Stimulated activated CD4-positive, alpha-beta T cell treated with anti-CD3 and anti-CD28 coated beads, Interleukin-12 subunit alpha, Interleukin-12 subunit beta, amount 100 ng/mL, for 24 hours (primary cell): ENCODE measurements around the gene FBXL4.

Source experiments
- DNase-seq, 2 experiments: peaks; one replicate each; pipeline ENCODE4 v3.0.0-alpha.2; 2020; ENCODE audit warnings: low read depth in 2 of 2

Gene FBXL4

DNA sequence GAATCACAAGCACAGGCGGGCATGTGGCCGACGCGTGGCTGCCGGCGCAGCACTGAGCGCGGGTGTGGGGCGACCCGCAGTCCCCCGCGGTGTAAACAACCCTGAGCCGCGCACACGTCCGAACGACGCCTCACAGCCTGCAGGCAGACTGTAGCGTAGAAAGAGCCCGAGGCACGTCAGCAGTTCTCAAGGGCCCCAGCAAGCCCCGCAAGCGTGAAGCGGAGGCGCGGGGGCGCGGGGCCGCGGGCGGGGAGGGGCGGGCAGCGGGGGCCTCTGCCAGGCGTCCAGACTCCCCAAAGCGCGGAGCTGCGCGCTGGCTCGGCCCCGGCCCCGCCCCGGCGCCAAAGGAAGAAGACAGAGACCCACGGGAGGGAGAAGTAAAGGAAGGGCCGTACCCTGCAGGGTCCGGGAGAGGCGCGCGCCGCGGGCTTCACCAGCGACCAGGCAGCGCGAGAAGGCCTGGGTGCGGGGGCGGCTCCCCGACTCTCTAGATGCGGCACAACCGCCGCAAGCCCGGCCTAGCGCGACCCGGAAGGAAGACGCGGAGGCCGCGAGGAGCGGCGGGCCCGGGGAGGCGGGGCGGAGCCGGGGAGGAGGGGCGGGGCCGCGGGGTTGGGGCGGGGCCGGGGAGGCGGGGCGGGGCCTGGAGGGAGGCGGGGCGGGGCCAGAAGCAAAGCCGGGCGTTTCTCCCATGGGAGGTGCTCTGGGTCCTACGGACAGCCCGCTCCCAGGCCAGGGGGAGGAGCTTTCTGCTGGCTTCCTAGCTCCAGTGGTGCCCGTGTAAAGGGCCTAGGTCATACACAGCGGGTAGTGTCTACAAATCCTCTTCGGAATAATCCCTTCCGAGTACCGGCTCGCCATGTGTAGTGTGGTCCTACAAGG, at the start of gene FBXL4:
Gene FBXL4, minus strand, starts transcription at position 536 of the 882 bp plus-strand sequence. CDS start 20,958 bp downstream, outside the sequence.
- peak; percentile 69 to 76 for DNase-seq

DNA sequence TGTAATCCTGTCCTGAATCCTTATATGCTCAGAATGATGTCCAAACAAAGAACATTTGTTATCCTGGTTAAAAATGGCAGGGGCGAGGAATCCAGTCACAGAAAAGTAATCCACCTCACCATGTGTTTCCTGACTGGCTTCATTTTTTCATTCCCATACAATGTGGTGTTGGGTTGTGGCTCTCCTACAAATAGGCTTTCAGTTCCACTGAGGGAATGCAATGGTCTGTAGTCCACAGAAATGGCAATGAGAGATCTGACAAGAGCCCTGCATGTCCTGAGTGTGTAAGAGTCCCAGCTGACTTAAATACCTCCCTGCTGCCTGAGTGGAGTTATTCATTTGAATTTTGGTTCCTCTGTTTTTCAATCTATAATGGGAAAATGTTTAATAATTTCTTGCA, 47.4 kb upstream of the FBXL4 start:
- no peak for DNase-seq

- DNase-seq = no peak
Measured at GRCh38 chr6:98992535-98992934, 44.8 kb upstream of the FBXL4 start.

GRCh38 chr6:98986071-98986615, 38.4 kb upstream of the FBXL4 start:
- no peak for DNase-seq

DNA sequence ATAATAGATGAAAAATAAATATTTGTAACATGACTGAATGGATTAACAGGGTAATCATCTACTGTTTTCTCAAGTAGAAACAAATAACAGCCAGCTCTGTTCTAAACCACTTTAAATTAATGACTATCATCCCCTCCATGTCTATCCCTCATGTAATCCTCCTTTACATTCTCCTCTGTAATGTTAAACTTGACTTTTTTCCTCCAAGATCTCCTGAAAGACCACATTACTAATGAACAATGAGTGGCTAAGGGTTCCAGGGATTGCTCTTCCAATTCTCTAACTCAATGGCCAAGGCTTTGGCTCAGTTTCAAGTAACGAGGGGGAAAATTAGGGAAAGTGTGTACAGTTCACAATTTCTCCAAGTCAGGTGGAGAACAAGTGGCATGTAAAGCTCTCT, 37.6 kb upstream of the FBXL4 start:
- DNase-seq = no peak

DNA sequence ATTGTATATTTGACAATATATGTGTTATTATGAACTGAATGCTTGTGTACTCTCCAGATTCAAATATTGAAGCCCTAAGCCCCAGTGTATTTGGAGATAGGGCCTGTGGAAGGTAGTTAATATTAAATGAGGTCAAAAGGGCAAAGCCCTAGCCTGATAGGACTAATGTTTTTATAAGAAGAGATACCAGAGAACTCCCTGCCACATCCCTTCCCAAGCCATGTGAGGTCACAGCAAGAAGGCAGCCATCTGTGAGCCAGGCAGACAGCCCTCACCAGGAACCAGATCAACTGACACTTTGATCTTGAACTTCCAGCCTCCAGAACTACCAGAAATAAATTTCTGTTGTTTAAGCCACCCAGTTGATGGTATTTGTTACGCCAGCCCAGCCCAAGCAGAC, 36.4 kb upstream of the FBXL4 start:
- no peak for DNase-seq

DNA sequence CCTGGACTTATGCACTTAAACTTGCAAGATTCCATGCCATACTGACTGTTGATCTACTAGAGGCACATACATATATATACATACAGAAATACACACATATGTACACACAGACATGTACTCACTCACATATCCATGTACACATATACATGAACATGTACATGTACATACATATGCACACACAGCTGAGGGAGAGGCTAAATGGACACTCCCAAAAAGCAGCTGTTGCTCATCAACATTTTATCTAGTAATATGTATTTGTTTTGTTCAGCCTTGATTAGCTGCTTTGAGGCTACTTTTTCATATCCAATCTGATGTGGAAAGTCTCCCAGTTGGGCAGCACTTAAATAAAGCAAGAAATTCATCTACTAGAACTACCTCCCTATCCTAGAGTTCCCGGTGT, 33.7 kb upstream of the FBXL4 start:
- no peak for DNase-seq

DNA sequence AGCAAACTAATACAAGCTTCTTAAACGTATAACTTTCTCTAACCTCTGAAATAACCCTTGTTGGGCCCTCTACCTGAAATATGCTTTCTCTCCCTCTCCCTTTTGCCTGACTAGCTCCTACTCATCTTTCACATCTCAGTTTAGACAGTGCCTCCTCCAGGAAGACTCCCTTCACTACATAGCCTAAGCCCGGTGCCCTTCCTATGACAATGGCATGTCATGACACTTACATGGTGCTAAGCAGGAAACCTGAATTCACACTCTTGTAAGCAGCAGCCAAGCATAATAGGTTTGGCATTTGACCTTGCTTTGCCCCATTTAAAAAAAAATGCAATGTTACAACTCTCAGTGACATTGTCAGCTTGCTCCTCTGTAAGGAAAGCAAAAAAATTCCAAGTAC, 33.1 kb upstream of the FBXL4 start:
- DNase-seq = no peak

DNA sequence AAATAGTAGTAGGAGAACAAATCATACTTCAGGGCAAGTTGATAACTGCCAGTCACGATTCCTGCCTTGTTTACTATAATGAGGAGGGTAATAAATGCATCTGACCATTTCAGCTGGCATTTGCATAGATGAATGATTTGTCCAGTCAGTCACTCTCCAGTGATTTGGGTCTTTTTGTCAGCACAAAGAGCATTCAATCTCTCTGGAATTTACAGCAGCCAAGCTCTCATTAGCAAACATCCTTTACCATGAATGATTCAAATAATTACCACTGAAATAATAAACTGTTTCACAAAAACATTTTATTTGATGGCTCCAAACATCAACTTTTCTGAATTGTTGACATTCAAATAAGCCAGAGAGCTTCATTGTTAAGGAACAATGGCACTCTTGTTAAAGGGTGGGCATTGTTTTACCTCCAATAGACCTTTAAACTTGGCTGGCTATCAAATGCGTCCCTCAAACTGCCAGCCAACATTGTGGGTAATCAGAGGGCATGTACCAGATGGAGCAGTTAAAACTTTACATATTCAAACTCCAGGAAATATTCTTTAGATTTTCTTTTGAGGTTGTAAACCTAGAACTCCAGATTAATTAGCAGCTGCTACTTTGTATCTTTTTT, 30.0 kb upstream of the FBXL4 start:
- DNase-seq = no peak

GRCh38 chr6:98976674-98977385, 29.1 kb upstream of the FBXL4 start:
- DNase-seq = no peak

- DNase-seq = no peak
Measured at GRCh38 chr6:98975421-98975820, 27.7 kb upstream of the FBXL4 start.

GRCh38 chr6:98974309-98974708, 26.6 kb upstream of the FBXL4 start:
- DNase-seq = no peak

DNA sequence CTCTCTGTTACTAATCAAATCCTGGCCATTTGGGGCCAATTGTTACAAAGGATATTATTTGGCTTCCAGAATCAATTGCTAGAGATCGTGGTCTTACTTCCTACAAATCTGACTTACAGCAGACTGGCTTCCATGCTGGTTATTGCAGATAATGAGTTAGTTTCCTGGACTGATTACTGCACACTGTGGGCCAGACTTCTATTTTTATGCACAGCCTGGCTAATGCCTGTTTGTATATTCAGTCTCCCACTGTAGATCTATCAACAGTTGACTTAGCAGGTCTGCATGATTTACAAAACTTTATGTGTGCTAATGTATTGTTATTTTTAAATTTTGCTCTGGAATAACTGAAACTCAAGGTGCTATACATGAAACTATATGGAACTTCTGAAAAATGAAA, 25.8 kb upstream of the FBXL4 start:
- no peak for DNase-seq

- no peak for DNase-seq
Measured at GRCh38 chr6:98971303-98971702, 23.6 kb upstream of the FBXL4 start.

DNA sequence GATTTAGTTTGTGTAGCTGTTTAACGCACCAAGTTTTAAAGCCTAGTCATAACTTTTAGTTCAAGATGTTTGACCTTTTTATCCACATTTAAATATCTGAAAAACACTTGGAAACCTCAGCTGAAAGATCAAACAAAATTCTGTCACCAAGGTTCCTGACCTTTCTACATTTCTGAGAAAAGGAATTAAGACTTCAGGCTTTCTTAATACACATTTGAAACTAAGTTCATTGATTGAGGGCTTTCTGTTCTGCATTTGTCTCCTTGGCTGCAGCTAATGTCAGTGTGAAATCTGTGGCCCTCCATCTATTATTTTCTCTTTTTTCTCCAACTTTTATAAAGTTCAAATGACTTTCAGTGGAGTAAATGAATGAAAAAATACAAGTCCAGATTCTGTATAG, 22.7 kb upstream of the FBXL4 start:
- no peak for DNase-seq

DNA sequence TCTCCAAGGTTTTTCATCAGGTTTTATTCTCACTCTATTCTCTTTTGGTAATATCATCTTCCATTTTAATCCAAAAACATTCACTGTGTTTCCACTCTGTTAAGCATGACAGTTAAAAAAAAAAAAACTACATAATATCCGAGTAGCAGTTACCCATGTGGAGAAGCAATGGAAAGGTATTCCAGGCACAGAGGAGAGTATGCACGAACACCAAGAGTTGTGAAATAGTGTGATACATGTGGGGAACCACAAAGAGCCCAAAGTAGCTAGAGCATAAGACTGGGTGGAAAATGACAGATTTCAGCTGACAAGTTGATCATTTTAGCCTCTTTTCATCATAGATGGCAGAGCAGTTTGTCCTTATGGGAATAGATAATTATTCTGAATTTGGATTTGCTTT, 19.9 kb upstream of the FBXL4 start:
- DNase-seq = no peak

GRCh38 chr6:98959631-98960030, 11.9 kb upstream of the FBXL4 start:
- no peak for DNase-seq

DNA sequence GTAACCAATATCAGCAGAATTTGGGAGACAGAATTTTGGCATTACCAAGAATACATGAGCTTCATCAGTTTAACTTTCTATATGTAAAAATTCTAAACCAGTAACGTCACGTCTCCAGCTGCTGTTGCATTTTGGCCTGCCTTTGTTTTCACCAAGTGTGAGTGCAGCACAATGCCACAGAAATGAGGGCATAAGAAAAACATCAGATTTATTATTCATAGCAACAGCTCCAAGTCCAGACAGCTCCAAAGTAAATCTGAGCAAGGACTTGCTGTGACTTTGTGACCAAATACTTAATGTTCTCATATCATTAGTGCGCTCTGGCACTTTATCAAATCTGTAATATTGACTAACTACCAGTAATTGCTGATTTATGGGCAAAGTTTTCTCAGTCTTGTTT, 11.0 kb upstream of the FBXL4 start:
- DNase-seq = no peak

DNA sequence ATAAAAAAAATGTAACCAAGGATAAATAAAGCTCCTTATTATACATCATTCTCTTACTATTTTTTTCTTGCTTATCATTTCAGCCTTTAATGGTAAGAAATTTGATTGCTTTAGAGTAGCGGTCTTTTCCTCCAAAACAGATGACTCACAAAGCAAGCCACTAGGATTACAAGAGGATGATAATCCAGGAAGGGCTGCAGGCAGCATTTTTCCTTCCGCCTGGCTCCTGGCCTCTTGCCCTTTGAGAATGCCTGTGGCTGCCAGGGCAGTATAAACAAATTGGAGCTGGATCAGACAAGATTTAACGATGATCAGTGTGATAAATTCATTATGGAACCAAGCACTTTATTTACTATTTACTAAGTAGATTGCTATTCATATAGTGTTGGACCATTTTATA, 9.7 kb upstream of the FBXL4 start:
- no peak for DNase-seq

DNA sequence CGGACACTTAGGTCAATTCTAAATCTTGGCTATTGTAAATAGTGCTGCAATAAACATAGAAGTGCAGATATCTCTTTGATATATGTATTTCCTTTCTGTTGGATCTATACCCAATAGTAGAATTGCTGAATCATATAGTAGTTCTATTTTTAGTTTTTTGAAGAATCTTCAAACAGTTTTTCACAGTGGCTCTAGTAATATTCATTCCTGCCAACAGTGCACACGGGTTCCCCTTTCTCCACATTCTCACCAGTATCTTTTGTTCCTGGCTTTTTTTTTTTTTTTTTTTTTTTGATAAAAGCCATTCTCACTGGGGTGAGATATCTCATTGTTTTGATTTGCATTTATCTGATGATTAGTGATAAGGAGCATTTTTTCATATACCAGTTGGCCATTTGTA, 1.8 kb upstream of the FBXL4 start:
- DNase-seq = no peak

DNA sequence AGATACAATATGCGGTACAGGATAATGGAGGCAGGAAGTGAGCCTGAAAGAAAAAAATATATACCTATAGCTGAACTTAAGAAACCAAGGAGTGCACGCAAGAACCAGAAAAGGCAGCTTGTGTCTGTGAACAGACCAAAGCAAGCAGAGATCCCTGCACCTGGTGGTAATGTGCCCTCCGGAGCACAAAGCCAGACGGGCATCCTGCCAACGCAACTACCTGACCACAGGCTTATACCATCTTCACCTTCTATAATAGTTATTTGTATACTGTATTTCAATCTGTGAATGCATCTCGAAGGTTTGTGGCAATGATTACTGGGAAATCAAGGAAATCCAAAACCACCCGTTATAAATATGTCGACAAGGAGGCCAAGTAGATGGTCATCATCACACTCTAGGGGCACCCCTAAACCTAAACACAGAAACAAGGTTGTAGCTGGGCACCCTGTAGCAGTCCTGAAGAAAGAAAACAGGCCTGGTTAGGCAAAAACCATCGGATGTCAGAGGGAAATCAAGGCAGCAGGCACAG, 801 bp downstream of the FBXL4 start:
- DNase-seq = peak; percentile 6 to 15

DNA sequence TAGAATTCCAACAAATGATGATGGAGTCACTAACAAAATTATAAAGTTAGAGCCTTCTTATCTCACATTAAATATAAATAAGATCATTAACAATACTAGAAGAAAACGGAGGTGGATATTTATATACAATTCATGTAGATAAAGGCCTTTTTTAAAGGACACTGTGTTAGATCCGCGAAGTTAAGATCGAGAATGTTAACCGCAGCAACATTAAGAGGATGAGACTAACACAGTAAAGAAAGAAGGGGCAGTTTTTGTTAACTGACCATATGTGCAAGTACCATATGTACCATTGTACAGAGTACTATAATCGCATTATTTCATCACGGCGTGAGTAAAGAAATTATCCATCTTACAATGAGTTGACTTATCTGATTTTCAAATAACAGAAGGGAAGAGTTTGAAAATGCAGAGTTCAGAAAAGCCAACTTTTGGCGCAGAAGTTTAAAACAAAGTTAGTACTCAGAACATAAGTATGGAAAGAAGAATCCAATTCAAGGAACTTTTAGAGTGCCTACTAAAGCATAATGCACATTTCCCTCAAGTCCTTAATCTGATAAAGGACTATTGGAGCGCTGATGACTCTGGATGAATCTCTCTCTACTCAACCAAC, 1.4 kb downstream of the FBXL4 start:
- DNase-seq = no peak
